Left renal cortex interstitium (tissue), 4 donors: ENCODE results near the gene ZCCHC24. TPM values are rescaled to one million over a fixed set of nuclear protein-coding genes. Genes with fewer than 3 reads are reported as not detected.

Experiments
- DNase-seq, 4 donors: peaks; one replicate each; pipeline ENCODE4 v3.0.0-alpha.2; 2013; ENCODE audit warnings: low read depth in 4 of 4, low spot score in 2 of 4, missing footprints in 1 of 4
- polyA plus RNA-seq, 4 donors: library from polyadenylated mRNA; unstranded; fragments of 120-200 nt; gene quantifications; one replicate each; pipeline ENCODE4 v1.2.1, GENCODE V29; 2013; ENCODE audit not compliant: insufficient read length in 4 of 4

The ZCCHC24 gene
- polyA plus RNA-seq, 4 donors: 20.1 to 31.4 (median 25.6) TPM

- DNase-seq: no peak
Observed at GRCh38 chr10:79433324-79434222, 11.9 kb downstream of the ZCCHC24 start.

- no peak for DNase-seq
Observed at GRCh38 chr10:79431891-79432831, 13.3 kb downstream of the ZCCHC24 start.

- no peak for DNase-seq
Observed at GRCh38 chr10:79431428-79431827, 14.0 kb downstream of the ZCCHC24 start.

GRCh38 chr10:79430936-79431335 is 14.5 kb downstream of the ZCCHC24 start:
- no peak for DNase-seq

GRCh38 chr10:79430325-79430905 is 15.0 kb downstream of the ZCCHC24 start:
- no peak for DNase-seq

- DNase-seq: no peak
Observed at GRCh38 chr10:79429751-79430150, 15.7 kb downstream of the ZCCHC24 start.

- DNase-seq: no peak
Observed at GRCh38 chr10:79427965-79428364, 17.5 kb downstream of the ZCCHC24 start.

GRCh38 chr10:79425074-79425532 is 20.3 kb downstream of the ZCCHC24 start:
- DNase-seq: no peak

- no peak for DNase-seq
Observed at GRCh38 chr10:79424221-79425073, 21.0 kb downstream of the ZCCHC24 start.

- no peak for DNase-seq
Observed at GRCh38 chr10:79422178-79422892, 23.1 kb downstream of the ZCCHC24 start.

- no peak for DNase-seq
Observed at GRCh38 chr10:79420974-79421688, 24.3 kb downstream of the ZCCHC24 start.

- DNase-seq: no peak
Observed at GRCh38 chr10:79418886-79419595, 26.4 kb downstream of the ZCCHC24 start.

GRCh38 chr10:79418274-79418673 is 27.1 kb downstream of the ZCCHC24 start:
- no peak for DNase-seq

- DNase-seq: no peak
Observed at GRCh38 chr10:79417731-79418130, 27.7 kb downstream of the ZCCHC24 start.

- DNase-seq: no peak
Observed at GRCh38 chr10:79417266-79417665, 28.2 kb downstream of the ZCCHC24 start.

- DNase-seq: no peak
Observed at GRCh38 chr10:79416578-79417255, 28.7 kb downstream of the ZCCHC24 start.
